Stimulated activated CD4-positive, alpha-beta T cell treated with anti-CD3 and anti-CD28 coated beads, TNF-alpha, amount 100 ng/mL, for 1 hour (primary cell): Measurements from ENCODE around the gene STK11IP.

Experiments
- DNase-seq, 3 donors: peaks; one replicate each; pipeline ENCODE4 v3.0.0-alpha.2; 2020; ENCODE audit warnings: low read depth in 3 of 3, low spot score in 1 of 3

The STK11IP gene

DNA sequence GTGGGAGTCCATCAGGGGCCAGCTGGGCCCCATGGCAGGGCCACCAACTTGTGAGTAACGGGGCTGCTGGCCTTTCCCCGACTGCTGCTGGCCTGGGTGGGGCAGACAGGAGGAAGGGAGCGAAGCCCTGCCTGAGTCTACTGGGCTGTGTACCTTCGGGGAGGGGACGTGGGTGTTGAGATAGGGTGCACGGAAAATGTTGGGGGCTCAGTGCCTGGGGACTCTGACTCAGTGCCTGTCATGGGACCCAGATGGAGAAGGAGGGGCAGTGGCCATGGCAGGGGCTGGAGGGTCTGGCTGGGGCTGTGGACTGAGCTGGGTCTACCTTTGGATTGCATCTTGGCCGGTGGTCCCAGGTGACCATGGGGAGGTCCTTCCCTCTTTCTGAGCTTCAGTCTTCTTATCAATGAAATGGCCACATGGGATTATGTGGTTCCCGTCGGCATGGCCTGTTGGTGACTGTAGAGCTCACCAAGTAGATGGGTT lies 33.8 kb downstream of the STK11IP start:
- DNase-seq, result no peak

- no peak for DNase-seq
Measured at GRCh38 chr2:219631904-219632759, 34.5 kb downstream of the STK11IP start.

- DNase-seq, result no peak
Measured at GRCh38 chr2:219632760-219633105, 35.1 kb downstream of the STK11IP start.

DNA sequence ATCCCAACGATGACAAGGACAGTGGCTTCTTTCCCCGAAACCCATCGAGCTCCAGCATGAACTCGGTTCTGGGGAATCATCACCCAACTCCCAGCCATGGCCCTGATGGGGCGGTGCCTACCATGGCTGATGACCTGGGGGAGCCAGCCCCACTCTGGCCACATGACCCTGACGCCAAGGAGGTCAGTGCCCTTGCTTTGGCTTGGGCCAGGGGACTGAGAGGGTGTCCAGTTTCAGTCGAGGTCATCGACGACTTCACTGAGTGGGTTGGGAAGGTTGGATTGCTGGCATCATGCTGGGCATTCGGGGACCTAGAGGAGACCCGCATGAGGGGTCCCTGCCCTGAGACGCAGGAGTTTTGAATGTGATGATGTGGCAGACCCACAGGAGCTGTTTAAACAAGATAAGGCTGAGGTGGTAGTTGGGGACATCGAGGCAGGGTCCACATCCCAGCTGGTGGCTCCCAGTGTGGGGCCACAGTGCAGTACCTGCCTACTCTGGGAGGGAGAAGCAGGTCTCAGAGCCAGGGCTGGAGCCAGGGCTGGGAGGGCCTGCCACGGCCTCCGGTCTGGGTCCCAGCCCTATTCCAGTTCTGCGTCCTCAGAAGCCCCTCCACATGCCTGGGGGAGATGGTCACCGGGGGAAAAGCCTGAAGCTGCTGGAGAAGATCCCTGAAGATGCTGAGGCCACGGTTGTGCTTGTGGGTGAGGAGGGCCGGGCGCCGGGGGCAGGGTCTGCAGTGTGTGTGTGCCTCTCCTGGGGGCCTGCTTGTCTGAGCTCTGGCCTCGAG lies 35.8 kb downstream of the STK11IP start:
- DNase-seq, result no peak

GRCh38 chr2:219634171-219634940 lies 36.7 kb downstream of the STK11IP start:
- no peak for DNase-seq

- DNase-seq, result no peak
Measured at GRCh38 chr2:219634951-219635751, 37.5 kb downstream of the STK11IP start.

GRCh38 chr2:219636144-219636915 lies 38.7 kb downstream of the STK11IP start:
- DNase-seq, result no peak

GRCh38 chr2:219636941-219637841 lies 39.5 kb downstream of the STK11IP start:
- DNase-seq, result no peak

GRCh38 chr2:219637842-219638185 lies 40.2 kb downstream of the STK11IP start:
- no peak for DNase-seq

- DNase-seq, result no peak
Measured at GRCh38 chr2:219638217-219638947, 40.7 kb downstream of the STK11IP start.

DNA sequence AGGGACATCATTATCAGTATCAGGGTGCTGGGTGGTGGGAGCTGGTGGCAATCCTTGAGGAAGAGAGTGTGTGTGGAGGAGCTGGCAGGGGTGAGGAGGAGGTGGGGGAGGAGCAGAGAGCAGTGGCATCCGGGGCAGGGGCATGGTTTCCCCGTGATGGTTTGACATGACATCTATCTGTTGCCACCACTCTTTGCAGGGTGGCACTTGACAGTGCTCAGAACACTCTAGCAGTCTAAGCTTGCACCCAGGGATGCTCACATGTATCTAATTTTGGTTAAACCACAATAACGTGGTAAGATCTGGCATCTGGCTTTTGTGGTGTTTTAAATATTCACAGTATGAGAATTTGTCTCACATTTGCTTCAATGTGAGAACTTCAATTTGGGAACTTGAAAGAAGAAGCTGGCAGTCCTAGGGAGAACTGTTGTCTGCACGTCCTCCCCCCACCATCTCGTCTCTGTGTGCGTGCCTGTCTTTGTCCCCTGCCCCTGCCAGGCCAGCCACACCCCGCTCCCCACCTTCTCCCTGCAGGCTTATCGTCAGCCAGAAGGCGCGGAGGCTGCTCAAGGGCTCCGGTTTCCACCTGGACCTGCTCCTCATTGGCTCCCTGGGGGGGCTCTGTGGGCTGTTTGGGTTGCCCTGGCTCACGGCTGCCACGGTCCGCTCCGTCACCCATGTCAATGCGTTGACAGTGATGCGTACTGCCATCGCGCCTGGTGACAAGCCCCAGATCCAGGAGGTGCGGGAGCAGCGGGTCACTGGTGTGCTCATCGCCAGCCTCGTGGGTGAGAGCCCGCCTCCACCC lies 41.5 kb downstream of the STK11IP start:
- no peak for DNase-seq

GRCh38 chr2:219641390-219642068 lies 43.9 kb downstream of the STK11IP start:
- DNase-seq, result no peak

DNA sequence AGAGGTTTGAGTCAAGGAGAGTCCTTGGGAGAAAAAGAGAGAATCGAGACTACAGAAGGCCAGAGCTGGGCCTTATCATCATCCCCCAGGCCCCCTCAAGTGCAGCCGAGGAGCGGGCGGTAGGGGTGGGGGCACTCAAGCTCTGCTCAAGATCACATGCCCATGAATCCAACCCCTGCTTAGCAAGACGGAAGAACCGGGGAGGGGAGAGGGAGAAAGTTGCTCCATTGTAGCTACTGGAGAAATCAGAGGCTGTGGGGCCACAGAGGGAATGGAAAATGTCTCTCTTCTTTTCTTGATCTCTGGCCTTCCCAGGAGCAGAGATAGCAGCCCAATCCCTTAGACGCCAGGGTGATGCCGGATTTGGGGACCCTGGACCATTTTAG lies 44.4 kb downstream of the STK11IP start:
- DNase-seq, result no peak

DNA sequence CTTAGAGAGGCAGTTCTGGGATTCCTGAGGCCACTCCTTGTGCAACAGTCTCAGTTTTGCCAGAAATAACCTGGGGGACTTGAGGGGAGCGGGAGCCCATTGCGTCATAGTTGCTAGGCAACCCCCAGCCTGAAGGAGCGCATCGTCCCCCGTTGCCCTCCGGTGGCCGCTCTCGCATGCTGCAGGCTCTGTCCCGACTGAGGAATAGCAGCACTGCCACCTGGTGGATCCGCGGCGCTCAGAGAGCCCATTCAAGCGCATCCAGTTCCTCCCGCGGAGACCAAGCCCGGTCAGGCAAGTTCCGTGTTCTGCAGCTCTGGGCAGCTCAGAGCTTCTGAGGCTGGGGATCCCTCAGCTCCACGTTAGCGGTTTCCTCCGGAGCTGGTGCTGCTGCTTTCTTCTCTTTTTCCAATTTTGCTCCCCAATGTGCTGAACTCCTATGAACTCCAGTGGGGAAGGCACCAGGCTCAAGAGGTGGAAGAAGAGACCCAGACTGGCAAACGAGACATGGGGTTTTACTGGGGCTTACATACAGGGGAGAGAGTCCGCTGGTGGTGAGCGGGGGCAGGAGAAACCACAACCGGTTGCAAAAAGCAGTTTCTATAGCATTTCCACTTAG lies 44.9 kb downstream of the STK11IP start:
- peak; percentile 62 to 74 (median 74) for DNase-seq

GRCh38 chr2:219643084-219643473 lies 45.4 kb downstream of the STK11IP start:
- no peak for DNase-seq

GRCh38 chr2:219643788-219644398 lies 46.2 kb downstream of the STK11IP start:
- no peak for DNase-seq
